Measurements from ENCODE around the gene ZFP92.

GRCh38 chrX:153396320-153397195 lies 14.7 kb upstream of the ZFP92 start:
- TF ChIP-seq CTCF (IDR thresholded peaks at IDR 0.05) (no peak), EZH2 (IDR thresholded peaks at IDR 0.05) (no peak)

Data from neural progenitor cell (in vitro differentiated cells).